ENCODE results near the gene TSPYL2. TPM values are rescaled to one million over a fixed set of nuclear protein-coding genes. Genes with fewer than 3 reads are reported as not detected.

Gene TSPYL2
- total RNA-seq: 34.1 TPM
- long read RNA-seq, transcript TSPYL2-201 (7 exons, 2,815 nt): major isoform, 20 of 28 reads
- long read RNA-seq, partial matches to known transcripts: 5 of 28 reads
- long read RNA-seq, other reads (novel, unspliced or antisense): 3 of 28 reads

DNA sequence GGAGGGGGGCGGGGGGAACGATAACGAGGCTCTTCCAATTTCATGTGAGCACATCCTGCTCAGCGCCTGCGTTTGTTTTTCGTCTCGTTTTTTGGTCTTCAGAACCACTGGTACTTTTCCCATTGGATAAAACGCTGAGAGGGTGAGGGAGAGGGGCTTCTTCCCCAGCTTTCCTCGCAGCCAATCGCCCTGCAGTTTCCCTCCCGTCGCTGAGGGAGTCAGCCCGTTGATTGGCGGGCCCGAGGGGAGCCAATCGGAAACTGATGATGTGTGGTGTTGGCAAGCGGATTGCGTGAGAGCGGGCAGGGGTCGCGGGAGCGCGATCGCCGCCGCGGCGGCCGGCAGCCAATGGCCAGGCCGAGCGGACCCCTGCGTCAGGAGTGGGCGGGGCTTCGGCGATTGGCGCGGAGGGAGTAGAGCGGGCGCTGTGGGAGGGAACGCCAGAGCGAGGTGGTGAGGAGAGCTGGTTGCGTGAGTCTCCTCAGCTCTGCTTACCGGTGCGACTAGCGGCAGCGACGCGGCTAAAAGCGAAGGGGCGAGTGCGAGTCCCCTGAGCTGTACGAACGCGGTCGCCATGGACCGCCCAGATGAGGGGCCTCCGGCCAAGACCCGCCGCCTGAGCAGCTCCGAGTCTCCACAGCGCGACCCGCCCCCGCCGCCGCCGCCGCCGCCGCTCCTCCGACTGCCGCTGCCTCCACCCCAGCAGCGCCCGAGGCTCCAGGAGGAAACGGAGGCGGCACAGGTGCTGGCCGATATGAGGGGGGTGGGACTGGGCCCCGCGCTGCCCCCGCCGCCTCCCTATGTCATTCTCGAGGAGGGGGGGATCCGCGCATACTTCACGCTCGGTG lies at the start of gene TSPYL2:
TSS of gene TSPYL2 (plus strand) at position 443 of the 848 bp plus-strand sequence. CDS start at position 575, 132 bp downstream.
- ATAC-seq (peak; percentile 96), DNase-seq (ENCODE audit: missing footprints) (peak; percentile 94)
- intact Hi-C loops (cut with DNase I): loop anchor here (1.0 kb wide), 1 partner anchor 11 kb away; no protein-coding TSS in a partner anchor

DNA sequence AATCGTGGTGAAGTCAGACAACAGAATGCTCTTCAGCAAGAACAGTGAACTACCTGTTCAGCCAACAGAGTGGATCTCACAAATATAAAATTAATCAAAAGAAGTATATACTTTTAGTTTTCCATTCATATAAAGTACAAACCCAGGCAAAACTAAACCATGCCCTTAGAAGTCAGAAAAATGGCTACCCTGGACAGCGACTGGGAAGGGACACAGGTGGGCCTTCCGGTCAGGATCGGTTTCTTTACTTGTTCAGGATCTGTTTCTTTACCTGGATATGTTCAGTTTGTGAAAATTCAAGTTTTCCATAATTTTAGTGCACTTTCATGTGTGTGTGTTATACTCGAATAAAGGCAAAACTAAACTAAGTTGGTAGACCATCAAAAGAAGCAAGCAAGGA lies 46.0 kb upstream of the TSPYL2 start:
- intact Hi-C loops (cut with DNase I): no loop called here
- ATAC-seq (no peak), DNase-seq (ENCODE audit: missing footprints) (no peak)

DNA sequence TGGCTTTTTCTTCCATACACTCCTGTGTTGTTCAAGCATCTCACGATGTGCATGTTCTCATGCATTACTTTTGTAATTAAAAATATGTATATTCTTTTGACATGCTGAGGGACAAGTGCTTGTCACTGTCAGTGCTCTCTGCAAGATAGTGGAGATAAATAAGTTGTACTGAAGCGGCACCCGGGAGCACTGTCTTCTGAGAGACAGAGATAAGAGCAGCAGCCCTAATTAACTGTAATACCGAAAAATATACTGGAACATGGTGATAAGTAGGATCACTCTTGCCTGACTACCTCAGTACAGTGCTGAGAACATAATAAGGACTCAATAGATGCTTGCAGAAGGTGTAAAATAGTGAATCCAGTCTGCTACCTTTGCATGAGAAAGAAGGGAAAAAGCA lies 42.9 kb upstream of the TSPYL2 start:
- intact Hi-C loops (cut with DNase I): no loop called here
- no peak for ATAC-seq
- no peak for DNase-seq (ENCODE audit: missing footprints)

DNA sequence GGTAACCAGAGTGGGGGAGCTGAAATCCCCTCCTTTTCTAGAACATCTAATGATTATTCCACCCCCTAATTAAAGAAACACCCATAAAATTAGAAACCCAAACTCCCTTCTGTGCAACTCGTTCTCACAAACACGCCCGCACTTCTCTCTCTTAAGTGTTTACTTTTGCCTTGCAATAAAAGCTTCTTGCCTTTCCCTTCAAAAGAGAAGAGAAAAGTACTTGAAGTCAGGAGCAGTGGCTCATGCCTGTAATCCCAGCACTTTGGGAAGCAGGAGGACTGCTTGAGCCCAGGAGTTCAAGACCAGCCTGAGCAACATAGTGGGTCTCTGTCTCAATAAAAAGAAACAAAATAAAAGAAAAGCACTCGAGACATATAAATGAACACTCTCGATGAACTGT lies 37.2 kb upstream of the TSPYL2 start:
- no peak for ATAC-seq
- DNase-seq (ENCODE audit: missing footprints): no peak
- intact Hi-C loops (cut with DNase I): no loop called here

DNA sequence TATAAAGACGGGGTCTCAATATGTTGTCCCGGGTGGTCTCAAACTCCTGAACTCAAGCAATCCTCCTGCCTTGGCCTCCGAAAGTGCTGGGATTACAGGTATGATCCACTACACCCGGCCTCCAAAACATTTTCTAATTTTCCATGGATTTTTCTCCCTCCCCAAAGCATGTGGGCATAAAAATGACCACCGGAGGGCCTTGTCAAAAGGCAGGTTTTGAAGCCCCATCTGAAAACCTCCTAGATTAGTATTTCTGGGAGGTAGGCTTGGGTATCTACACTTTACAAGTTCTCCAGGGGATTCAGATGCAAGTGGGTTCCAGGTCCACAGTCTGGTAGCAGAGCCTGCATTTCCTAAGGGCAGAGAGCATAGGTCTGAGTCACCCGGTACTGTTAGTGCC lies 34.9 kb upstream of the TSPYL2 start:
- ATAC-seq: no peak
- no peak for DNase-seq (ENCODE audit: missing footprints)
- intact Hi-C loops (cut with DNase I): no loop called here

DNA sequence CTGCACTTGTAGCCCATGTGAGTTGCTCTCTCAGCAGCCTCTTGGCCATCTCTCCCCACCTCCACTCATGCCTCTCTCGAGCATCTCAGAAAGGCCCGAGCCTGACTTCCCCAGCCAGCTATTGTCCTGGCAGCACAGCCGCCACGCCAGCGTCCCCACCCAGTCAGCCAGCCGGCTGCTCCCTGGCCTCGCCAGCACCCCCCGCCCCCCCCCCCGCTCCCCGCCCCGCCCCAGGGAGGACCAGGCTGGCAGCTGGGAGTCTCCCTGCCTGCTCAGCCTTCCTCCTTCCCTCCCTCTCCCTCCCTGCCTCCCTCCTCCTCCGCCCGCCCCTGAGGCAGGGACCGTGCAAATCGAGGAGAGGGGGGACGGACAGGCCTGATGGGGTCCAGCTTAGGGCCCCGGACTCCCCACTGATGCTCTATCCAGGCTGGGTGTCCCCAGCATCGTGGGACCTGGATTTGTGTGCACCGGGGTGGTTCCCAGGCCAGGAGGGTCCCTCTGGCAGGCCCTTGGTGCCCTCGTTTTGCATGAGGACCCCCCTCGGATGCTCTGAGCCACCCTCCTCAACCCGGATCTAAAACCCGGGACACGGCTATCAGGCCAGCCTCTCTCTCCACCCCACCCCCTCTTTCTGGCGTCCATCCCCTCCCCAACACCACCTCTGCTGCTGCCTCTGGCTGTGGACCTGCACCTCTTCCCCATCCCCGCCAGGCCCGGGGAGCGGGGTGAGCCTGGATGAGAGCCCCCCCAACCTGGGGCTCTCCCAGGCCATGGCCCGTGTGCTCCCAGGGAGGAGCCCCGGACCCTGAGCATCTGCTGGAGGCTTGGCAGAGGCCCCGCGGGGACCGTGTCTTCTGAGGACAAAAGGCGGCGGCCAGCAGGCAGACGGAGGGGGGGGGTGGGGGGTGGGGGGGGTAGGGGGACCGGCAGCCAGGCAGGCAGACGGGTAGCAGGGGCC lies 33.7 kb upstream of the TSPYL2 start, which contains the start of gene GPR173:
TSS of gene GPR173 (plus strand) at position 621 of the 958 bp plus-strand sequence. CDS start 27,833 bp downstream, outside the sequence.
- intact Hi-C loops (cut with DNase I): no loop called here
- no peak for DNase-seq (ENCODE audit: missing footprints)
- peak; percentile 93 for ATAC-seq

DNA sequence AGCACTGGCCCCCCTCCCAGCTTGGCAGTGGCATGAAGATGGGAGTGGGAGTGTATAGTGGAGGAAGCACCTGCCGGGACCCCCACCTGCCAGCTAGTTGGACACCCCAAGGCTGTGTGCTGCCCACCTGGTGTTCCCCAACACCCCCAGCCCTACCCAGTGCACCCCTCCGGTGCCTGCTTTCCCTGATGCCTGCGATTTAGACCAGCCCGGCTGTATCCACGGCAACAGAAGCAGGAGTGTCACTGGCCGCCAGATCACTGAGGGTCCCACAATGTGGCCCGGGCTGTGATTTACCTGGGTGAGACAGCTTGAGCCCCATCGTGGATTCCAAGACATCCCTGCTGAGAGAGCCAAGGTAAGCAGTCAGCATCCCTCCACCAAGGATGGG lies 33.0 kb upstream of the TSPYL2 start:
- intact Hi-C loops (cut with DNase I): no loop called here
- ATAC-seq: no peak

DNA sequence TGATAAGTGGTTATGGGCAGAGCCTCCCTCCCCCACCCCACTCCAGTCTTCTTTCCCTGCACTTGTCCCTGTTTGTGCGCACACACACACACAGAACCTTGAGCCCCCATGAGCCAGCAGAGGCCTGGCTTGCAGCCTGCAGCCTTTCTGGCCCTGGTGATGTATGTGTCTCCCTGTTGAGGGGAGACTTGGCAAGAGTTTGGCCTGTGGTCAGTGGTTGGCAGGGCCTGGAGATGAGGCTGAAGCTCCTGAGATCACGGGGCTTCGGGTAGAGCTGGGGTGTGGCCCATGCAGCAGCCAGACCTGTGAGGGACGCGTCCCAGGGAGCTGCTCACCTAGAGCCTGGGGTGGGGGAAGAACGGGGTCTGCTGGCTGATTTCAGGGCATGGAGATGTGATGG lies 31.3 kb upstream of the TSPYL2 start:
- no peak for ATAC-seq
- intact Hi-C loops (cut with DNase I): no loop called here

More for the DNA sequence above, 33.0 kb upstream of the TSPYL2 start:
- DNase-seq (ENCODE audit: missing footprints): no peak

DNA sequence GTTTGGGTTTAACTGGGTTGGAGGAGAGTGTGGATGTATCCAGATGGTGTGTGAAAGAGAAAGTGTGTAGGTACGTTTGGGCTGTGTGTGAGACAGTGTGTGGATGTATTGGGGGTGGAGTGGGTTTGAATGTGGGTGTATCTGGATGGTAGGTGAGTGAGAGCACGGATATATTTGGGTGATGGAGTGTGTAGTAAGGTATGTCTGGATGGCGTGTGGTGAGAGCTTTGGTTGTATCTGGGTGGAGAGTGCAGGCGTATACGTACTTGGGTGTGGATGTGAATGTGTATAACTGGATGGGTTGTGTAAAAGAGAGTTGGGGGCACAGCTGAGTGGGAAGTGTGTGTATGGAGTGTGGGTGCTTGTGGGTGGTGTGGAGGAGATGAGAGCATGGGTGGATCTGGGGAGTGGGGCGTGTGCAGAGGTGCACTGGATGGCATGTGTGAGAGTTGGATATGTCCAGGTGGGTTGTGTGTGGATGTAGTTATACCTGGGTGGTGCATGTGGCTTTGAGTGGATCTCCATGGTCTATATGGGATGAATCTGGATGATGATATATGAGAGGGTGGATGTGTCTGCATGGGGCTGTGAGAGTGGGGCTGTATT lies 26.8 kb upstream of the TSPYL2 start:
- intact Hi-C loops (cut with DNase I): no loop called here
- DNase-seq (ENCODE audit: missing footprints) (no peak), ATAC-seq (no peak)

More for the DNA sequence above, 31.3 kb upstream of the TSPYL2 start:
- DNase-seq (ENCODE audit: missing footprints): no peak

DNA sequence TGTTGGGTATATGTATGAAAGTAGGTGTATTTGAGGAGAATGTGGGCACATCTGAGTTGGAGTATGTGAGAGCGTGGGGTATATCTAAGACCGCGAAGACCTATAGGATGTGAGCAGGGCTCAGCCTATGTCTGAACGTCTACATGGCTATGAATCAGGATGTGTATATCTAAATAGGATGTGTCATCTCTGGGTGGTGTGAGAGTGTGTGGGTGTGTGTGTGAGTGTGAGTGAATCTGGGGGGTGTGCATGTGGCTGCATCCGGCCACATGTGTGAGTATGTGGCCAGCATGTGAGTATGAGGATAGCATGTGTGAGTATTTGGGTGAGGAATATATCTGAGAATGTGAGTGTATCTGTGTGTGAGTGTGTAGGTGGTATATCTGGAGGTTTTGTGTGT lies 25.9 kb upstream of the TSPYL2 start:
- DNase-seq (ENCODE audit: missing footprints) (no peak), ATAC-seq (no peak)
- intact Hi-C loops (cut with DNase I): no loop called here

DNA sequence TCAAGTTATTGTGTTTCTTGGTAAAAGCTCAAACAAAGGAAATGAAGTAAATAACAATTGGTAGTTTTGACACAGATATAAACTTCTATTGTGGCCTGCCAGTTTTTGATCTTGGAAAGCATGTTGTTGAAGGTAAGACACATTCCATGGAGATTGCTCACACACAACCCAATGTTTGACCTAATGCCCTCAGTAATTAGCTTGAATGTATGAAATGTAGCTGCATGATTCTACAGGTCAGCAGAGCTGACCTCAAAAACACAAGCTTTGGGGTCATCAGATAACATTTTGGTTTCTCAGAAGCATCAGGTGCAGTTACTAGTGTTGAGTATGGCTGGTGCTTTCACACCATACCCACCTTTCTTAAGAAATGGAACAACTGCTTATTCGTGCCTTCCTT lies 17.1 kb upstream of the TSPYL2 start:
- DNase-seq (ENCODE audit: missing footprints) (no peak), ATAC-seq (no peak)
- intact Hi-C loops (cut with DNase I): no loop called here

DNA sequence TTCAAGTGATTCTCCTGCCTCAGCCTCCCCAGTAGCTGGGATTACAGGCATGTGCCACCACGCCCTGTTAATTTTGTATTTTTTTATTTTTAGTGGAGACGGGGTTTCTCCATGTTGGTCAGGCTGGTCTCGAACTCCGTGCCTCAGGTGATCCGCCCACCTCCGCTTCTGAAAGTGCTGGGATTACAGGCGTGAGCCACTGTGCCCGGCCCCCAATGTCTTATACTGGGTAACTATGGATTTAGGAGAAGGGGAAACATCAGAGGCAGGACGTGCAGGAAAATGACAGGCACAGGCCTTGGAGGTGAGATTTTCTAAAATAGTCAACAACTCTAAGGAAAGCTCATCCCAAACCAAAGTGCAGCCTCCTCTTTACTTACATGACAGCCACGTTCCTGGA lies 11.1 kb upstream of the TSPYL2 start:
- DNase-seq (ENCODE audit: missing footprints) (no peak), ATAC-seq (no peak)
- intact Hi-C loops (cut with DNase I): loop anchor here (1.0 kb wide), 2 partner anchors 18 to 22 kb away; no protein-coding TSS in a partner anchor

DNA sequence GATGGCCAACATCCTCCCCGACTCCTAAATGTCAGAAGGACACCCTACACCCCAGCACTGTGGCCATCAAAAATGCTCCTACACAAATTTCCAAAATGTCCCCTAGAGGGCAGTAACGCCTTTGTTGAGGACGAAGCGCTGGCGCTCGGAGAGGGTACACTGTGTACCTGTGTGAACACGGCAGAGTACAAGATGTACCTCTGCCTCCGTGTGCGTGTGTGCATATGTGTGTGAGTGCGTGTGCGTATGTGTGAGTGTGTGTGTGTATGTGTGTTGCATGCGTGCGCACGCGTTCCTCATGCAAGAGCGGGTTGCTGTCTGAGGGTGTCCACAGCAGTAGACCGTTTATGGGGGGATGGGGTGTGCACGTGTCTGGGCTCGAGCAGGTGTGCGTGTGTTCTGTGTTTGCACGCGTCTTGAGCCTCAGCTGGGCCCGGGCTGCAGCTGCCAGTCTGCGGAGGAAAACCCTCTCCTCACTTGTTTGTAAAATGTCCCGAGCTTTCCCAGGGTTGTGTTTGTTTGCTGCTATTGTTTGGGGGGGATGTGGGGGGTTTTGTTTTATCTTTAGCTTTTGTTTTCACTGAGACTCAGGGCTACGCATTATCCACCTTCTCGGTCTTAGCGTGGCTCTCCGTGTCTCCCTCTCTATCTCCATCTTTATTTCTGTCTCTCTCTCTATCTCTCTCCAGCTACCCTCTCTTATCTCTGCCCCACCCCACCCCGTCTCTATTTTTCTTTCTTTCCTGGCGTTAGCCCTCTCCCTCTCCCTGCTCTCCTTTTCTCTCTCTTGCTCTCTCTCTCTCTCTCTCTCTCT lies 10.4 kb upstream of the TSPYL2 start:
- intact Hi-C loops (cut with DNase I): loop anchor here (1.0 kb wide), 2 partner anchors 17 to 21 kb away; no protein-coding TSS in a partner anchor
- peak; percentile 88 for DNase-seq (ENCODE audit: missing footprints)
- ATAC-seq: peak; percentile 93

DNA sequence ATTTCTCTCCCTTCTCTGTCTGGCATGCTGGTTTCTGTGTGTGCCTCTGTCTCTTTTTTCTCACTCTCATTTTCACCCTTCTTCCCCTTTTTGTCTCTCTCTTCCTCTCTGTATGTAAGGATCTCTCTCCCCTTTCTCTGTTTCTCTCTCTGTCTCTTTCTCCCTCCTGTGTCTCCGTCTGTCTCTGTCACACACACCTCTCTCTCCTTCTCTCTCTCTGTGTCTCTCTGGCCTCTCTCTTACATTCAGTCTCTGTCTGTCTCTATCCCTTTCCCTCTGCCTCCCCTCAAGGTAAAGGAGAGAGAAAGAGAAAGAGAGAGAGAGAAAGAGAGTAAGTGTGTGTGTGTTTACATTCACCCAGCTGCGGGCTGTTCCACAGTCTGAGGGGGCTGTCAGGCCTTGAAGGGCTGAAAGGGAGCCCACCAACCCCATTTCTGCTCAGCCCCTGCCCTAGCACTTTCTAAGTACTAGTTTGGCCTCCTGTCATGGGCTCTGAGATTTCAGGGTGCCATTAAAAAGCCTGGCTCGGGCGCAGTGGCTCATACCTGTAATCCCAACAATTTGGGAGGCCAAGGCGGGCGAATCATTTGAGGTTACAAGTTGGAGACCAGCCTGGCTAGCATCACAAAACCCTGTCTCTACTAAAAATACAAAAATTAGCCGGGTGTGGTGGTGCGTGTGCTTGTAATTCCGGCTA lies 9.6 kb upstream of the TSPYL2 start:
- intact Hi-C loops (cut with DNase I): no loop called here
- DNase-seq (ENCODE audit: missing footprints): no peak
- ATAC-seq: no peak

DNA sequence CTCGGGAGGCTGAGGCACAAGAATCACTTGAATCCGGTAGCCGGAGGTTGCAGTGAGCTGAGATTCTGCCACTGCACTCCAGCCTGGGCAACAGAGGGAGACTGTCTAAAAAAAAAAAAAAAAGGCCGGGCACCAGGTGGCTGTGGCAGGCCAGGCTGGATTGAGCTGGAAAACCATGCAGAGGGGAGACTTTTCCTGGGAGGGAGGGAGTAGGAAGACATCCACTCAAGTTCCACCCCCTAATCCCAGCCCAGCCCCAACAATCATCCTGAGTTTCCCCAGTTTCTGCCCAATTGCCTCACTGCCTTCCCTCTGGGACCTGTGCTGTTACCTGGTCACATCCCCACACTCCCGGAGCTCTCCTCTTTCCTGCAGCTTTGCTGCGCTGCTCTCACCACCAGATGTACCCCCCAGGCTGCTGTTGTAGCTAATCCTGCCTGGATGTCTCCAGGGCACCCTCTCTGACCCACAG lies 9.0 kb upstream of the TSPYL2 start:
- peak; percentile 14 for ATAC-seq
- no peak for DNase-seq (ENCODE audit: missing footprints)
- intact Hi-C loops (cut with DNase I): no loop called here

DNA sequence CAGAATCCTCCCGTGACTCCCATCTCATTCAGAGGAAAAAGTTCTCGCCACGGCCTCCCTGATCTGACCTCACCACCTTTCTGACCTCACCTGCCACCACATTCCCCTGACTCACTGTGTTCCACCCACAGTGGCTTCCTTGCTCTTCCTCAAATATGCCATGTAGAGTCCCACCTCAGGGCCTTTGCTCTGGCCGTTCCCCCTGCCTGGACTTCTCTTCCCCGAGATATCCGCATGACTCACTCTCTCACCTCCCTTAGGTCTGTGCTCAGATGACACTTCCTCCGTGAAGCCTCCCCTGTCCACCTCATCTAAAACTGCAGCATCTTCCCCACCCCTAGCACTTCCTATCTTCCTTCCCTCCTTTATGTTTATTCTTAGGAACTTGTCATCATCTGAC lies 7.2 kb upstream of the TSPYL2 start:
- DNase-seq (ENCODE audit: missing footprints): no peak
- ATAC-seq: no peak
- intact Hi-C loops (cut with DNase I): no loop called here

DNA sequence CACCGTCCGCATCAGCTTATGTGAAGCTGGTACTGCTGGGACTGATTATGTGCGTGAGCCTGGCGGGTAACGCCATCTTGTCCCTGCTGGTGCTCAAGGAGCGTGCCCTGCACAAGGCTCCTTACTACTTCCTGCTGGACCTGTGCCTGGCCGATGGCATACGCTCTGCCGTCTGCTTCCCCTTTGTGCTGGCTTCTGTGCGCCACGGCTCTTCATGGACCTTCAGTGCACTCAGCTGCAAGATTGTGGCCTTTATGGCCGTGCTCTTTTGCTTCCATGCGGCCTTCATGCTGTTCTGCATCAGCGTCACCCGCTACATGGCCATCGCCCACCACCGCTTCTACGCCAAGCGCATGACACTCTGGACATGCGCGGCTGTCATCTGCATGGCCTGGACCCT lies 5.5 kb upstream of the TSPYL2 start:
- ATAC-seq (no peak), DNase-seq (ENCODE audit: missing footprints) (no peak)
- intact Hi-C loops (cut with DNase I): no loop called here

Data from Right ventricle myocardium inferior (tissue), 1 donor.